Cardiac fibroblast (primary cell): ENCODE data around the gene SHROOM2.
A peak's percentile ranks its signal among the peaks of the same experiment; 100 is the strongest.

Source experiments
- DNase-seq, 2 donors: peaks; one replicate each; pipeline versions ENCODE4 v3.0.0 to v3.0.0-alpha.2; 2010; ENCODE audit warnings: low read depth in 2 of 2
- H3K4me3 ChIP-seq, 2 donors: replicated peaks in 1 of 2; 1 replicate in 1 of 2; 2 replicates in 1 of 2; pipeline ENCODE4 v1.5.1; 2011; ENCODE audit warnings: low read depth in 2 of 2, low read length in 2 of 2, mild to moderate bottlenecking in 2 of 2, moderate library complexity in 1 of 2
- CTCF ChIP-seq: IDR thresholded peaks from one replicate; pipeline ENCODE4 v1.5.1; 2011; ENCODE audit warnings: low read depth, mild to moderate bottlenecking, low read length, inconsistent platforms

The SHROOM2 gene

GRCh38 chrX:9873360-9873759 lies 87.1 kb downstream of the SHROOM2 start:
- TF ChIP-seq CTCF, result no peak
- no peak overlapping the region for H3K4me3 ChIP-seq
- no peak for DNase-seq

- peak; percentile 59 for TF ChIP-seq CTCF
- peak in 1 of 2 donors; percentile 48 for DNase-seq
- H3K4me3 ChIP-seq, result no peak overlapping the region
Measured at GRCh38 chrX:9873952-9874351, 87.7 kb downstream of the SHROOM2 start.

GRCh38 chrX:9874483-9874882 lies 88.3 kb downstream of the SHROOM2 start:
- TF ChIP-seq CTCF, result no peak
- DNase-seq, result peak in 1 of 2 donors; percentile 23
- no peak overlapping the region for H3K4me3 ChIP-seq

GRCh38 chrX:9875801-9876200 lies 89.6 kb downstream of the SHROOM2 start:
- H3K4me3 ChIP-seq, result no peak overlapping the region
- DNase-seq, result no peak
- no peak for TF ChIP-seq CTCF

- no peak for DNase-seq
- no peak for TF ChIP-seq CTCF
- H3K4me3 ChIP-seq, result no peak overlapping the region
Measured at GRCh38 chrX:9876201-9876600, 90.0 kb downstream of the SHROOM2 start.

GRCh38 chrX:9878146-9878820 lies 92.1 kb downstream of the SHROOM2 start:
- no peak for DNase-seq
- H3K4me3 ChIP-seq, result no peak overlapping the region
- no peak for TF ChIP-seq CTCF

- no peak for TF ChIP-seq CTCF
- H3K4me3 ChIP-seq, result no peak overlapping the region
- no peak for DNase-seq
Measured at GRCh38 chrX:9880237-9880636, 94.0 kb downstream of the SHROOM2 start.
